ENCODE data around the gene SNX33. TPM values are rescaled to one million over a fixed set of nuclear protein-coding genes. Genes with fewer than 3 reads are reported as not detected.
A peak's percentile ranks its signal among the peaks of the same experiment; 100 is the strongest.
"Not testable (repeated sequence)": the region's sequence is repeated elsewhere in the genome, so short reads cannot be mapped to it uniquely, and the experiment has no call there.

SNX33 gene
- total RNA-seq, 1 donor from 2014 or later = 11.4 TPM

- Histone ChIP-seq H3K36me3 (no peaks in the 10 kb centered on the region), H3K4me1 (peaks cover 66% of the 10 kb centered on the region)
- no peak for TF ChIP-seq CTCF (IDR thresholded peaks at IDR 0.05; ENCODE audit: borderline replicate concordance)
Measured at GRCh38 chr15:75705854-75706681, 58.4 kb downstream of the SNX33 start.

GRCh38 chr15:75706682-75706954 lies 58.9 kb downstream of the SNX33 start:
- Histone ChIP-seq H3K4me3 (no peak overlapping the region), H3K27me3 (ENCODE audit: low read depth) (no peaks in the 10 kb centered on the region), H3K36me3 (no peaks in the 10 kb centered on the region), H3K9me3 (replicated peaks) (no peaks in the 10 kb centered on the region), H3K4me1 (peaks cover 61% of the 10 kb centered on the region), H3K27ac (replicated peaks) (peak overlapping the region; percentile 74)
- DNase-seq = no peak
- intact Hi-C loops (cut with micrococcal nuclease) = no loop called here
- TF ChIP-seq CTCF (IDR thresholded peaks at IDR 0.05; ENCODE audit: borderline replicate concordance) = no peak

More at GRCh38 chr15:75705854-75706681, 58.4 kb downstream of the SNX33 start:
- intact Hi-C loops (cut with micrococcal nuclease) = no loop called here
- H3K27ac ChIP-seq (replicated peaks) = peak overlapping the region; percentile 74
- DNase-seq = no peak
- no peak overlapping the region for H3K4me3 ChIP-seq
- H3K9me3 ChIP-seq (replicated peaks) = no peaks in the 10 kb centered on the region
- H3K27me3 ChIP-seq (ENCODE audit: low read depth) = no peaks in the 10 kb centered on the region

GRCh38 chr15:75709458-75709857 lies 61.7 kb downstream of the SNX33 start:
- H3K4me3 ChIP-seq = peak overlapping the region; percentile 44
- H3K4me1 ChIP-seq = peaks cover 63% of the 10 kb centered on the region
- H3K36me3 ChIP-seq; H3K9me3 ChIP-seq (replicated peaks); H3K27me3 ChIP-seq (ENCODE audit: low read depth); intact Hi-C loops (cut with micrococcal nuclease): not testable (repeated sequence)
- peak; percentile 83 for DNase-seq
- peak overlapping the region; percentile 81 for H3K27ac ChIP-seq (replicated peaks)

- Histone ChIP-seq H3K4me3 (peak overlapping the region; percentile 44), H3K4me1 (peaks cover 48% of the 10 kb centered on the region)
- intact Hi-C loops (cut with micrococcal nuclease); H3K9me3 ChIP-seq (replicated peaks); H3K27me3 ChIP-seq (ENCODE audit: low read depth); H3K27ac ChIP-seq (replicated peaks); H3K36me3 ChIP-seq; DNase-seq: not testable (repeated sequence)
Measured at GRCh38 chr15:75710874-75711273, 63.2 kb downstream of the SNX33 start.

- DNase-seq; H3K27me3 ChIP-seq (ENCODE audit: low read depth); intact Hi-C loops (cut with micrococcal nuclease); H3K36me3 ChIP-seq; H3K9me3 ChIP-seq (replicated peaks): not testable (repeated sequence)
- H3K27ac ChIP-seq (replicated peaks) = peak overlapping the region; percentile 30
- peak overlapping the region; percentile 66 for H3K4me3 ChIP-seq
- H3K4me1 ChIP-seq = peaks cover 44% of the 10 kb centered on the region
Measured at GRCh38 chr15:75711495-75711894, 63.8 kb downstream of the SNX33 start.

Other genes starting within 250 kb of the SNX33 start
- 28.0 TPM for gene SIN3A, start 196.2 kb upstream of the SNX33 start, total RNA-seq
- 7.1 TPM for gene PTPN9, start 68.6 kb upstream of the SNX33 start, total RNA-seq
- gene SNUPN, start 22.2 kb upstream of the SNX33 start, total RNA-seq = 19.5 TPM
- 49.1 TPM for gene IMP3, start 7.7 kb upstream of the SNX33 start, total RNA-seq
- gene CSPG4, start 64.9 kb downstream of the SNX33 start, total RNA-seq = 9.1 TPM
- 27.8 TPM for gene UBE2Q2, start 195.5 kb downstream of the SNX33 start, total RNA-seq

All from left ventricle myocardium inferior (tissue), 1 donor.